Measurements from ENCODE around the gene SFRP5.

Gene SFRP5

GRCh38 chr10:97755718-97756117 is 16.1 kb downstream of the SFRP5 start:
- Histone ChIP-seq H3K27ac (ENCODE audit: low read depth, low read length) (no peak overlapping the region), H3K56ac (ENCODE audit: low read length) (no peak overlapping the region), H3K79me2 (ENCODE audit: control insufficient read depth, insufficient read depth, low read length) (no peaks in the 10 kb centered on the region), H3K27me3 (ENCODE audit: insufficient read depth, low read length, poor library complexity) (no peaks in the 10 kb centered on the region), H2BK15ac (replicated peaks; ENCODE audit: low read depth) (no peak overlapping the region), H3K23ac (ENCODE audit: low read length) (no peak overlapping the region), H4K5ac (ENCODE audit: low read length) (no peak overlapping the region), H3K4me1 (ENCODE audit: control insufficient read depth, low read depth, low read length) (no peaks in the 10 kb centered on the region), H3K18ac (ENCODE audit: low read length) (no peak overlapping the region), H2BK5ac (ENCODE audit: low read length) (no peak overlapping the region), H3K4me3 (ENCODE audit: low read length) (no peak overlapping the region), H4K8ac (ENCODE audit: low read depth, low read length) (no peak overlapping the region), H3K4me2 (ENCODE audit: low read length) (no peak overlapping the region), H3K36me3 (ENCODE audit: control insufficient read depth, insufficient read depth, low read length) (peaks cover 17% of the 10 kb centered on the region), H3K4ac (ENCODE audit: low read depth, low read length) (no peak overlapping the region), H3K9ac (ENCODE audit: low read length) (no peak overlapping the region), H2AK5ac (ENCODE audit: low read length) (no peak overlapping the region), H2BK120ac (ENCODE audit: low read depth, low read length) (no peak overlapping the region), H3K79me1 (ENCODE audit: low read length) (no peaks in the 10 kb centered on the region)
- WGBS (ENCODE audit: extremely low coverage, insufficient coverage, low lambda C conversion rate), result no CpG with 5 or more reads among the region's 6 CpGs
- DNase-seq, result no peak

GRCh38 chr10:97754726-97755125 is 17.1 kb downstream of the SFRP5 start:
- peaks cover 16% of the 10 kb centered on the region for H3K36me3 ChIP-seq (ENCODE audit: control insufficient read depth, insufficient read depth, low read length)
- no CpG with 5 or more reads among the region's 4 CpGs for WGBS (ENCODE audit: extremely low coverage, insufficient coverage, low lambda C conversion rate)

GRCh38 chr10:97752956-97753355 is 18.8 kb downstream of the SFRP5 start:
- Histone ChIP-seq H3K36me3 (ENCODE audit: control insufficient read depth, insufficient read depth, low read length) (peaks cover 21% of the 10 kb centered on the region), H3K4me1 (ENCODE audit: control insufficient read depth, low read depth, low read length) (no peaks in the 10 kb centered on the region), H3K4me2 (ENCODE audit: low read length) (no peak overlapping the region), H3K27me3 (ENCODE audit: insufficient read depth, low read length, poor library complexity) (no peaks in the 10 kb centered on the region), H2BK120ac (ENCODE audit: low read depth, low read length) (no peak overlapping the region), H2AK5ac (ENCODE audit: low read length) (no peak overlapping the region), H3K79me2 (ENCODE audit: control insufficient read depth, insufficient read depth, low read length) (no peaks in the 10 kb centered on the region), H2BK15ac (replicated peaks; ENCODE audit: low read depth) (no peak overlapping the region), H3K27ac (ENCODE audit: low read depth, low read length) (no peak overlapping the region), H3K18ac (ENCODE audit: low read length) (no peak overlapping the region), H3K9ac (ENCODE audit: low read length) (no peak overlapping the region), H4K5ac (ENCODE audit: low read length) (no peak overlapping the region), H3K4me3 (ENCODE audit: low read length) (no peak overlapping the region), H4K8ac (ENCODE audit: low read depth, low read length) (no peak overlapping the region), H2BK5ac (ENCODE audit: low read length) (no peak overlapping the region), H3K79me1 (ENCODE audit: low read length) (no peaks in the 10 kb centered on the region), H3K23ac (ENCODE audit: low read length) (no peak overlapping the region), H3K4ac (ENCODE audit: low read depth, low read length) (no peak overlapping the region), H3K56ac (ENCODE audit: low read length) (no peak overlapping the region)
- no peak for DNase-seq
- no CpG with 5 or more reads among the region's 18 CpGs for WGBS (ENCODE audit: extremely low coverage, insufficient coverage, low lambda C conversion rate)

More at GRCh38 chr10:97754726-97755125, 17.1 kb downstream of the SFRP5 start:
- H2AK5ac ChIP-seq (ENCODE audit: low read length), result no peak overlapping the region
- H3K23ac ChIP-seq (ENCODE audit: low read length), result no peak overlapping the region
- no peak overlapping the region for H3K4me2 ChIP-seq (ENCODE audit: low read length)
- no peak for DNase-seq
- no peaks in the 10 kb centered on the region for H3K79me2 ChIP-seq (ENCODE audit: control insufficient read depth, insufficient read depth, low read length)
- H3K4ac ChIP-seq (ENCODE audit: low read depth, low read length), result no peak overlapping the region
- H3K4me3 ChIP-seq (ENCODE audit: low read length), result no peak overlapping the region
- H2BK15ac ChIP-seq (replicated peaks; ENCODE audit: low read depth), result no peak overlapping the region
- H4K8ac ChIP-seq (ENCODE audit: low read depth, low read length), result no peak overlapping the region
- H3K9ac ChIP-seq (ENCODE audit: low read length), result no peak overlapping the region
- no peak overlapping the region for H2BK5ac ChIP-seq (ENCODE audit: low read length)
- H3K27me3 ChIP-seq (ENCODE audit: insufficient read depth, low read length, poor library complexity), result no peaks in the 10 kb centered on the region
- H4K5ac ChIP-seq (ENCODE audit: low read length), result no peak overlapping the region
- H3K18ac ChIP-seq (ENCODE audit: low read length), result no peak overlapping the region
- H3K79me1 ChIP-seq (ENCODE audit: low read length), result no peaks in the 10 kb centered on the region
- no peak overlapping the region for H3K56ac ChIP-seq (ENCODE audit: low read length)
- no peak overlapping the region for H2BK120ac ChIP-seq (ENCODE audit: low read depth, low read length)
- H3K27ac ChIP-seq (ENCODE audit: low read depth, low read length), result no peak overlapping the region
- H3K4me1 ChIP-seq (ENCODE audit: control insufficient read depth, low read depth, low read length), result no peaks in the 10 kb centered on the region

- Histone ChIP-seq H4K5ac (ENCODE audit: low read length) (no peak overlapping the region), H3K4me1 (ENCODE audit: control insufficient read depth, low read depth, low read length) (no peaks in the 10 kb centered on the region), H3K4ac (ENCODE audit: low read depth, low read length) (no peak overlapping the region), H2BK120ac (ENCODE audit: low read depth, low read length) (no peak overlapping the region), H3K4me2 (ENCODE audit: low read length) (no peak overlapping the region), H3K56ac (ENCODE audit: low read length) (no peak overlapping the region), H2BK15ac (replicated peaks; ENCODE audit: low read depth) (no peak overlapping the region), H3K79me2 (ENCODE audit: control insufficient read depth, insufficient read depth, low read length) (no peaks in the 10 kb centered on the region), H3K18ac (ENCODE audit: low read length) (no peak overlapping the region), H3K9ac (ENCODE audit: low read length) (no peak overlapping the region), H3K36me3 (ENCODE audit: control insufficient read depth, insufficient read depth, low read length) (peaks cover 13% of the 10 kb centered on the region), H3K79me1 (ENCODE audit: low read length) (peaks cover 6% of the 10 kb centered on the region), H3K4me3 (ENCODE audit: low read length) (no peak overlapping the region), H3K27ac (ENCODE audit: low read depth, low read length) (no peak overlapping the region), H3K23ac (ENCODE audit: low read length) (no peak overlapping the region), H2AK5ac (ENCODE audit: low read length) (no peak overlapping the region), H2BK5ac (ENCODE audit: low read length) (no peak overlapping the region), H4K8ac (ENCODE audit: low read depth, low read length) (no peak overlapping the region), H3K27me3 (ENCODE audit: insufficient read depth, low read length, poor library complexity) (no peaks in the 10 kb centered on the region)
- WGBS (ENCODE audit: extremely low coverage, insufficient coverage, low lambda C conversion rate), result no CpG with 5 or more reads among the region's 10 CpGs
- no peak for DNase-seq
Observed at GRCh38 chr10:97748116-97748515, 23.7 kb downstream of the SFRP5 start.

- no peak overlapping the region for H2BK120ac ChIP-seq (ENCODE audit: low read depth, low read length)
- H3K4me3 ChIP-seq (ENCODE audit: low read length), result no peak overlapping the region
- H4K8ac ChIP-seq (ENCODE audit: low read depth, low read length), result no peak overlapping the region
- H3K79me1 ChIP-seq (ENCODE audit: low read length), result peaks cover 9% of the 10 kb centered on the region
- no peak overlapping the region for H4K5ac ChIP-seq (ENCODE audit: low read length)
- no peak overlapping the region for H3K9ac ChIP-seq (ENCODE audit: low read length)
- H2BK5ac ChIP-seq (ENCODE audit: low read length), result no peak overlapping the region
- H3K4ac ChIP-seq (ENCODE audit: low read depth, low read length), result no peak overlapping the region
- no peak for DNase-seq
- H3K4me1 ChIP-seq (ENCODE audit: control insufficient read depth, low read depth, low read length), result no peaks in the 10 kb centered on the region
- no peak overlapping the region for H3K23ac ChIP-seq (ENCODE audit: low read length)
- H3K56ac ChIP-seq (ENCODE audit: low read length), result no peak overlapping the region
- no peaks in the 10 kb centered on the region for H3K79me2 ChIP-seq (ENCODE audit: control insufficient read depth, insufficient read depth, low read length)
- no peaks in the 10 kb centered on the region for H3K27me3 ChIP-seq (ENCODE audit: insufficient read depth, low read length, poor library complexity)
- no peak overlapping the region for H2BK15ac ChIP-seq (replicated peaks; ENCODE audit: low read depth)
- H3K18ac ChIP-seq (ENCODE audit: low read length), result no peak overlapping the region
- H2AK5ac ChIP-seq (ENCODE audit: low read length), result no peak overlapping the region
- H3K36me3 ChIP-seq (ENCODE audit: control insufficient read depth, insufficient read depth, low read length), result peaks cover 13% of the 10 kb centered on the region
- no peak overlapping the region for H3K27ac ChIP-seq (ENCODE audit: low read depth, low read length)
- H3K4me2 ChIP-seq (ENCODE audit: low read length), result no peak overlapping the region
- WGBS (ENCODE audit: extremely low coverage, insufficient coverage, low lambda C conversion rate), result no CpG with 5 or more reads among the region's 1 CpG
Observed at GRCh38 chr10:97747573-97747972, 24.2 kb downstream of the SFRP5 start.

GRCh38 chr10:97744405-97745035 is 27.3 kb downstream of the SFRP5 start:
- Histone ChIP-seq H3K36me3 (ENCODE audit: control insufficient read depth, insufficient read depth, low read length) (peaks cover 10% of the 10 kb centered on the region), H3K4me2 (ENCODE audit: low read length) (no peak overlapping the region), H4K8ac (ENCODE audit: low read depth, low read length) (no peak overlapping the region), H2BK120ac (ENCODE audit: low read depth, low read length) (no peak overlapping the region), H3K9ac (ENCODE audit: low read length) (no peak overlapping the region), H2BK5ac (ENCODE audit: low read length) (no peak overlapping the region), H3K27ac (ENCODE audit: low read depth, low read length) (no peak overlapping the region), H3K79me1 (ENCODE audit: low read length) (peaks cover 19% of the 10 kb centered on the region), H2BK15ac (replicated peaks; ENCODE audit: low read depth) (no peak overlapping the region), H3K18ac (ENCODE audit: low read length) (no peak overlapping the region), H3K4me1 (ENCODE audit: control insufficient read depth, low read depth, low read length) (no peaks in the 10 kb centered on the region), H3K23ac (ENCODE audit: low read length) (no peak overlapping the region), H3K4me3 (ENCODE audit: low read length) (no peak overlapping the region), H4K5ac (ENCODE audit: low read length) (no peak overlapping the region), H2AK5ac (ENCODE audit: low read length) (no peak overlapping the region), H3K4ac (ENCODE audit: low read depth, low read length) (no peak overlapping the region), H3K79me2 (ENCODE audit: control insufficient read depth, insufficient read depth, low read length) (peaks cover 2% of the 10 kb centered on the region), H3K27me3 (ENCODE audit: insufficient read depth, low read length, poor library complexity) (no peaks in the 10 kb centered on the region), H3K56ac (ENCODE audit: low read length) (no peak overlapping the region)
- no peak for DNase-seq
- no CpG with 5 or more reads among the region's 15 CpGs for WGBS (ENCODE audit: extremely low coverage, insufficient coverage, low lambda C conversion rate)
